ENCODE measurements around the gene PCNT.

The PCNT gene

DNA sequence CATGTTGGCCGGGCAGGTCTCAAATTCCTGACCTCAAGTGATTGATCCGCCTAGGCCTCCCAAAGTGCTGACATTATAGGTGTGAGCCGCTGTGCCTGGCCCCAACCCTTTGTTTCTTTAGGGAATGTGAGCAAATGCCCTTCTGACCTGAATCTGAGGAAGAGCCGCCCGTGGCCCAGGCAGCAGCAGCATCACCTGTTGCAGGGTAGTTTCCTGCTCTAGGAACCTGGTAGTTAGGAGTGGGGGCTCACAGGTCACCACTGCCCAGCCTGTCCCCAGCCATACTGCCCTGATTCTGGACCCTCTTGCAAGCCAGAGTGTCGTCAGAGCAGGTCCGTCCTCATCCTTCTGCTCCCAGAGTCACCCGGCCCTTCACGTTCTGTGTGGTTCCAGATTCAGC is 24.8 kb upstream of the PCNT start:
- TF ChIP-seq SCRT2 (tag by site-specific recombination; IDR thresholded peaks at IDR 0.05) (peak; percentile 89), SCRT1 (tag by site-specific recombination; IDR thresholded peaks at IDR 0.05; ENCODE audit: borderline replicate concordance) (peak; percentile 74; the same call in 1 of the 2 replicates), ZNF600 (tag by site-specific recombination; IDR thresholded peaks at IDR 0.05) (peak; percentile 12; the same call in 1 of the 2 replicates), ZFP41 (tag by site-specific recombination; IDR thresholded peaks at IDR 0.05; ENCODE audit: borderline replicate concordance) (no peak)
- no peak overlapping the region for H3K27ac ChIP-seq (ENCODE audit: extremely low read depth, low read depth, low read length)
- CTCF ChIA-PET: no interaction called here
- no peaks in the 10 kb centered on the region for H3K9me3 ChIP-seq (ENCODE audit: control insufficient read depth, insufficient read depth, low read depth, low read length)
- H3K4me3 ChIP-seq (ENCODE audit: low read depth, low read length): no peak overlapping the region
- no peaks in the 10 kb centered on the region; the same call in 1 of the 2 replicates for H3K4me1 ChIP-seq (ENCODE audit: control insufficient read depth, insufficient read depth, low read length)
- peaks cover 34 to 37% of the 10 kb centered on the region in 2 experiments for H3K36me3 ChIP-seq (ENCODE audit: control insufficient read depth in 2 of 2, insufficient read depth in 1 of 2, low read length in 2 of 2)
- POLR2A ChIA-PET: no interaction called here

- peaks cover 43 to 62% of the 10 kb centered on the region in 2 experiments for H3K36me3 ChIP-seq (ENCODE audit: control insufficient read depth in 2 of 2, insufficient read depth in 1 of 2, low read length in 2 of 2)
- CTCF ChIA-PET: no interaction called here
- no peaks in the 10 kb centered on the region for H3K9me3 ChIP-seq (ENCODE audit: control insufficient read depth, insufficient read depth, low read depth, low read length)
- POLR2A ChIA-PET: interaction anchor here (1.2 kb wide), 2 partner anchors 15 to 21 kb away, joined by 3 to 5 read pairs; no protein-coding TSS in a partner anchor
- H3K27ac ChIP-seq (ENCODE audit: extremely low read depth, low read depth, low read length): no peak overlapping the region
- H3K4me1 ChIP-seq (ENCODE audit: control insufficient read depth, insufficient read depth, low read length): no peaks in the 10 kb centered on the region
- H3K4me3 ChIP-seq (ENCODE audit: low read depth, low read length): no peak overlapping the region
- peak; percentile 56 for TF ChIP-seq ZIC2 (tag by site-specific recombination; IDR thresholded peaks at IDR 0.05)
- TF ChIP-seq ZNF600 (tag by site-specific recombination; IDR thresholded peaks at IDR 0.05): no peak
- TF ChIP-seq GLIS2 (tag by site-specific recombination; IDR thresholded peaks at IDR 0.05): peak; percentile 28; the same call in 1 of the 2 replicates
Measured at GRCh38 chr21:46301759-46302158, 22.2 kb upstream of the PCNT start.

DNA sequence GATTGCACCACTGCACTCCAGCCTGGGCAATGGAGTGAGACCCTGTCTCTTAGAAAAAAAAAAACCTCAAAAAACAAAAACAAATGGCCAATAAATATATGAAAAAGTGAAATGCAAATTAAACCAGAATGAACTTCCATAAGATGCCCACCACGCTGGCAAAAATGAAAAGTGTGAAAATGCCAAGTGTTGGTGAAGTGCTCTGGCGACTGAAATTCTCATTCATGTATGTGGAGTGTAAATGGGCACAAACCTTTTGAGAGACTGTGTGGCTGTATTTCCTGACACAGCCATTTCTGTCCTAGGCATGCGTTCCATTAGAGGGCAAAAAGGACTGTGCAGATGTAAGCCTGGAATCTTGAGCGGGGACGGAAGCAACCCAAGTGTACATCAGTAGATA is 19.5 kb upstream of the PCNT start:
- Histone ChIP-seq H3K4me3 (ENCODE audit: low read depth, low read length) (no peak overlapping the region), H3K4me1 (ENCODE audit: control insufficient read depth, insufficient read depth, low read length) (no peaks in the 10 kb centered on the region), H3K9me3 (ENCODE audit: control insufficient read depth, insufficient read depth, low read depth, low read length) (no peaks in the 10 kb centered on the region), H3K36me3 (ENCODE audit: control insufficient read depth in 2 of 2, insufficient read depth in 1 of 2, low read length in 2 of 2) (peaks cover 59 to 79% of the 10 kb centered on the region in 2 experiments), H3K27ac (ENCODE audit: extremely low read depth, low read depth, low read length) (no peak overlapping the region)
- ChIA-PET CTCF (no interaction called here), POLR2A (interaction anchor here (0.6 kb wide), 1 partner anchor 9 kb away, joined by 3 read pairs; no protein-coding TSS in a partner anchor)
- no peak for TF ChIP-seq ZNF2 (tag by site-specific recombination; IDR thresholded peaks at IDR 0.05)
- TF ChIP-seq ZNF184 (tag by site-specific recombination; IDR thresholded peaks at IDR 0.05): peak; percentile 96

DNA sequence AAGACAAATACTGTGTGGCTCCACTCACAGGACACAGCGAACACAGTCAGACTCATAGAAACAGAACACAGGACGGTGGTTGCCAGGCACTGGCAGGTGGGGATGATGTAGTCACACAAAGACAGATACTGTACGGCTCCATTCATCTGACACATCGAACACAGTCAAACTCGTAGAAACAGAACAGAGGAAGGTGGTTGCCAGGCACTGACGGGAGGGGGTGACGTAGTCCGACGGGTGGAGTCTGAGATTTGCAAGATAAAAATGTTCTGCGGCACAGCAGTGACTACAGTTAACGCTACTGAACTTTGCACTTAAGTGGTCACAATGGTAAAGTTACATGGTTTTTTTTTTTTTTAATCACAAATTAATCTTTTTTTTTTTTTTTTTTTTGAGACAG is 19.0 kb upstream of the PCNT start:
- no peaks in the 10 kb centered on the region for H3K9me3 ChIP-seq (ENCODE audit: control insufficient read depth, insufficient read depth, low read depth, low read length)
- no peak overlapping the region for H3K27ac ChIP-seq (ENCODE audit: extremely low read depth, low read depth, low read length)
- H3K36me3 ChIP-seq (ENCODE audit: control insufficient read depth in 2 of 2, insufficient read depth in 1 of 2, low read length in 2 of 2): peaks cover 57 to 79% of the 10 kb centered on the region in 2 experiments
- ChIA-PET POLR2A (interaction anchor here (0.6 kb wide), 1 partner anchor 42 kb away, joined by 4 read pairs; no protein-coding TSS in a partner anchor), CTCF (no interaction called here)
- TF ChIP-seq HOXD13 (CRISPR knock-in tag; IDR thresholded peaks at IDR 0.05; ENCODE audit: borderline replicate concordance): no peak
- no peak for TF ChIP-seq ZNF510 (tag by site-specific recombination; IDR thresholded peaks at IDR 0.05; ENCODE audit: insufficient replicate concordance)
- TF ChIP-seq ZSCAN23 (tag by site-specific recombination; IDR thresholded peaks at IDR 0.05): no peak
- TF ChIP-seq, protein P1, sequence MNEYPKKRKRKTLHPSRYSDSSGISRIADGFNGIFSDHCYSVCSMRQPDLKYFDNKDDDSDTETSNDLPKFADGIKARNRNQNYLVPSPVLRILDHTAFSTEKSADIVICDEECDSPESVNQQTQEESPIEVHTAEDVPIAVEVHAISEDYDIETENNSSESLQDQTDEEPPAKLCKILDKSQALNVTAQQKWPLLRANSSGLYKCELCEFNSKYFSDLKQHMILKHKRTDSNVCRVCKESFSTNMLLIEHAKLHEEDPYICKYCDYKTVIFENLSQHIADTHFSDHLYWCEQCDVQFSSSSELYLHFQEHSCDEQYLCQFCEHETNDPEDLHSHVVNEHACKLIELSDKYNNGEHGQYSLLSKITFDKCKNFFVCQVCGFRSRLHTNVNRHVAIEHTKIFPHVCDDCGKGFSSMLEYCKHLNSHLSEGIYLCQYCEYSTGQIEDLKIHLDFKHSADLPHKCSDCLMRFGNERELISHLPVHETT (tag by site-specific recombination; IDR thresholded peaks at IDR 0.05): no peak
- no peak for TF ChIP-seq MZF1 (tag by site-specific recombination; IDR thresholded peaks at IDR 0.05; ENCODE audit: borderline replicate concordance)
- no peak for TF ChIP-seq ZNF514 (tag by site-specific recombination; IDR thresholded peaks at IDR 0.05)
- TF ChIP-seq, protein P2, sequence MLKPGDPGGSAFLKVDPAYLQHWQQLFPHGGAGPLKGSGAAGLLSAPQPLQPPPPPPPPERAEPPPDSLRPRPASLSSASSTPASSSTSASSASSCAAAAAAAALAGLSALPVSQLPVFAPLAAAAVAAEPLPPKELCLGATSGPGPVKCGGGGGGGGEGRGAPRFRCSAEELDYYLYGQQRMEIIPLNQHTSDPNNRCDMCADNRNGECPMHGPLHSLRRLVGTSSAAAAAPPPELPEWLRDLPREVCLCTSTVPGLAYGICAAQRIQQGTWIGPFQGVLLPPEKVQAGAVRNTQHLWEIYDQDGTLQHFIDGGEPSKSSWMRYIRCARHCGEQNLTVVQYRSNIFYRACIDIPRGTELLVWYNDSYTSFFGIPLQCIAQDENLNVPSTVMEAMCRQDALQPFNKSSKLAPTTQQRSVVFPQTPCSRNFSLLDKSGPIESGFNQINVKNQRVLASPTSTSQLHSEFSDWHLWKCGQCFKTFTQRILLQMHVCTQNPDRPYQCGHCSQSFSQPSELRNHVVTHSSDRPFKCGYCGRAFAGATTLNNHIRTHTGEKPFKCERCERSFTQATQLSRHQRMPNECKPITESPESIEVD (tag by site-specific recombination; IDR thresholded peaks at IDR 0.05): no peak
- H3K4me3 ChIP-seq (ENCODE audit: low read depth, low read length): no peak overlapping the region
- no peaks in the 10 kb centered on the region for H3K4me1 ChIP-seq (ENCODE audit: control insufficient read depth, insufficient read depth, low read length)

Data from HEK293 (cell line).